ENCODE data around the gene MRPS9. TPM values are rescaled to one million over a fixed set of nuclear protein-coding genes. Genes with fewer than 3 reads are reported as not detected.

Gene MRPS9
- total RNA-seq, 4 donors from 2014 or later: 12.3 to 24.4 (median 20.6) TPM

Other genes starting within 250 kb of the MRPS9 start
- under 1 TPM in 1 of 4 donors, not detected in 3; 0.18 TPM for gene POU3F3, start 184.0 kb upstream of the MRPS9 start, total RNA-seq
- not detected for gene GPR45, start 203.7 kb downstream of the MRPS9 start, total RNA-seq